HCEC 1CT (cell line): ENCODE data around the gene XPOT.
A peak's percentile ranks its signal among the peaks of the same experiment; 100 is the strongest.
"Not testable (repeated sequence)": the region's sequence is repeated elsewhere in the genome, so short reads cannot be mapped to it uniquely, and the experiment has no call there.

Experiments
- DNase-seq: peaks from one replicate; pipeline ENCODE4 v3.0.0-alpha.2; 2017

XPOT gene, protein sequence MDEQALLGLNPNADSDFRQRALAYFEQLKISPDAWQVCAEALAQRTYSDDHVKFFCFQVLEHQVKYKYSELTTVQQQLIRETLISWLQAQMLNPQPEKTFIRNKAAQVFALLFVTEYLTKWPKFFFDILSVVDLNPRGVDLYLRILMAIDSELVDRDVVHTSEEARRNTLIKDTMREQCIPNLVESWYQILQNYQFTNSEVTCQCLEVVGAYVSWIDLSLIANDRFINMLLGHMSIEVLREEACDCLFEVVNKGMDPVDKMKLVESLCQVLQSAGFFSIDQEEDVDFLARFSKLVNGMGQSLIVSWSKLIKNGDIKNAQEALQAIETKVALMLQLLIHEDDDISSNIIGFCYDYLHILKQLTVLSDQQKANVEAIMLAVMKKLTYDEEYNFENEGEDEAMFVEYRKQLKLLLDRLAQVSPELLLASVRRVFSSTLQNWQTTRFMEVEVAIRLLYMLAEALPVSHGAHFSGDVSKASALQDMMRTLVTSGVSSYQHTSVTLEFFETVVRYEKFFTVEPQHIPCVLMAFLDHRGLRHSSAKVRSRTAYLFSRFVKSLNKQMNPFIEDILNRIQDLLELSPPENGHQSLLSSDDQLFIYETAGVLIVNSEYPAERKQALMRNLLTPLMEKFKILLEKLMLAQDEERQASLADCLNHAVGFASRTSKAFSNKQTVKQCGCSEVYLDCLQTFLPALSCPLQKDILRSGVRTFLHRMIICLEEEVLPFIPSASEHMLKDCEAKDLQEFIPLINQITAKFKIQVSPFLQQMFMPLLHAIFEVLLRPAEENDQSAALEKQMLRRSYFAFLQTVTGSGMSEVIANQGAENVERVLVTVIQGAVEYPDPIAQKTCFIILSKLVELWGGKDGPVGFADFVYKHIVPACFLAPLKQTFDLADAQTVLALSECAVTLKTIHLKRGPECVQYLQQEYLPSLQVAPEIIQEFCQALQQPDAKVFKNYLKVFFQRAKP

DNA sequence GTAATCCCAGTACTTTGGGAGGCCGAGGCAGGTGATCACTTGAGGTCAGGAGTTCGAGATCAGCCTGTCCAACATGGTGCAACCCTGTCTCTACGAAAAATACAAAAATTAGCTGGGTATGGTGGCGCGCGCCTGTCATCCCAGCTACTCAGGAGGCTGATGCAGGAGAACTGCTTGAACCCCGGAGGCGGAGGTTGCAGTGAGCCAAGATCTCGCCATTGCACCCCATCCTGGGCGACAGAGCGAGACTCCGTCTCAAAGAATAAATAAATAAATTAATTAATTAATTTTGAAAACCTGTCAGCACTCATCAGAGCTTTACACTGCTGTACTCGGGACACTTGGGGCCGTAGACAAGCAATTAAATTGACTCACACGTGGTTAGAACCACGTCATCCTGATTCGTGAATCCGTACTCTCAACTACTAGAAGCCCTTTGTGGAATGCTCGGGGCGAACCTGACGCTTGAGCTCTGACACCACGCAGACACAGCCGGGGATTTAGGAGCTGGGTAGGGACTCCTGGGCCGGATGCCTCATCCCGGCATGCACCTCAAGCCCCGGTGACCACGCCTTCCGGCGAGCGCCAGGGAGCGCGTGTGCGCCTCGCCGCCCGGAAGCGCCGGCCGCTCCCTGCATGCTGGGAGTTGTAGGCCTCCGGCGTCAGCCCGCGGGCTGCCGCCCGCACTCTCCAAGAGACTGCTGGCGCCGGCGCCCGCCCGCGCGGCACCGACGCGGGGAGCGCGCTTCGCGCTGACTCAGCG is at the start of gene XPOT:
Gene XPOT, plus strand, starts transcription at position 686 of the 763 bp plus-strand sequence. CDS start 5,644 bp downstream, outside the sequence.
- peak; percentile 98 for DNase-seq

DNA sequence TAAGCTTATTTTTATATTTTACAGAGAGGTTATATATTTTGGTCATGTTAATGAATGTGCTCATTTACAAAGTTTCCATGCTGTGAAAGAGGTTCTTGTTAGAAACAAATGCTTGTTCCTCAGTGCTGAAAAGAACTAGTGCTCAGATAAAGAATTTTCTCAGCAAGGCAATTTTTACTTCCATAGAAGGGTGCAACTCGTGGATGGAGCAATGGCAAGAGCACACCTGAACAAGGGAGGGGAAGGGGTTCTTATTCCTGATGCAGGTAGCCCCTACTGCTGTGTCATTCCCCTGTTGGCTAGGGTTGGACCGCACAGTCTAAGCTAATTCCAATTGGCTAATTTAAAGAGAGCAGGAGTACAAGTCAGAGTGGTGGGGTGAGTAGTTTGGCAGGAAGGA is 48.0 kb upstream of the XPOT start:
- DNase-seq, result not testable (repeated sequence)

DNA sequence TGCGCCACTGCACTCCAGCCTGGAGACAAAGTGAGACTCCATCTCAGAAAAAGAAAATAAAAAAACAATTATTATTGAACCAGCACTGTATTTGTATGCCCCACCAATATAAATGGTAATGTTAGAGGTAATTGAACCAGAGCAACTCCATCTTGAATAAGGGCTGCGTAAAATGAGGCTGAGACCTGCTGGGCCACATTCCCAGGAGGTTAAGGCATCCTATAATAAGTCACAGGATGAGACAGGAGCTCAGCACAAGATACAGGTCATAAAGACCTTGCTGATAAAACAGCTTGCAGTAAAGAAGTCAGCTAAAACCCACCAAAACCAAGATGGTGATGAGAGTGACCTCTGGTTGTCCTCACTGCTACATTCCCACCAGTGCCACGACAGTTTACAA is 43.0 kb upstream of the XPOT start:
- not testable (repeated sequence) for DNase-seq

DNA sequence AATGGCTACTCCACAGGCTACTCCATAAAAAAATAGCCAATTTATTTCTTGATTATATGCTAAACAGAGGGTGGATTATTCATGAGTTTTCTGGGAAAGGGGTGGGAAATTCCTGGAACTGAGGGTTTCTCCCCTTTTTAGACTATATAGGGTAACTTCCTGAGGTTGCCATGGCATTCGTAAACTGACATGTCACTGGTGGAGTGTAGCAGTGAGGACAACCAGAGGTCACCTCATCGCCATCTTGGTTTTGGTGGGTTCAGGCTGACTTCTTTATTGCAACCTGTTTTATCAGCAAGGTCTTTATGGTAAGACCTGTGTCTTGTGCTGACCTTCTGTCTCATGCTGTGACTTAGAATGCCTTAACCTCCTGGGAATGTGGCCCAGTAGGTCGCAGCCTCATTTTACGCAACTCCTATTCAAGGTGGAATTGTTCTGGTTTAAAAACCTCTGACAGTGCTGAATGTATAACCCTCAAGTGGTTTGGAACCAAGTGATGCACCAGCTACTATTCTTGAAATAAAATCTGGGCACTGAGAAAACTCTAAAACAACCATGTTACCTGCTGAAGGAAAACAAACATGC is 41.4 kb upstream of the XPOT start:
- no peak for DNase-seq

DNA sequence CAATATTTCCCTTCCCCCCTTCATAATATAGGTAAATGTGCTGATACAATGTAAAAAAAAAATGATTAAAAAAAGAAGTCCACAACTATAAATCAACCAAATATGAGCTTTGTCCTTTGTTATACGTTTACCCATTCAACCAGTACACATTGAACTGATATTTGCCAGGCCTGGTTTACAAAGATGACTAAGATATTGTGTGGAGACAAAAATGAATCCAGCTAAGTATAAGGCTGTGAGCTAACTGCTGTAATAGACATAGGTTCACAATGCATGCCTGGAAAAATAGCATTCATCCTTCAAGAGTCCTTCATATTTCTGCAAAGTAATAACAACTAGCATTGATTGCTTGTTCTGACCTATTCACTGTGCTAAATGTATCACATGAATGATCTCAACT is 20.5 kb upstream of the XPOT start:
- no peak for DNase-seq

DNA sequence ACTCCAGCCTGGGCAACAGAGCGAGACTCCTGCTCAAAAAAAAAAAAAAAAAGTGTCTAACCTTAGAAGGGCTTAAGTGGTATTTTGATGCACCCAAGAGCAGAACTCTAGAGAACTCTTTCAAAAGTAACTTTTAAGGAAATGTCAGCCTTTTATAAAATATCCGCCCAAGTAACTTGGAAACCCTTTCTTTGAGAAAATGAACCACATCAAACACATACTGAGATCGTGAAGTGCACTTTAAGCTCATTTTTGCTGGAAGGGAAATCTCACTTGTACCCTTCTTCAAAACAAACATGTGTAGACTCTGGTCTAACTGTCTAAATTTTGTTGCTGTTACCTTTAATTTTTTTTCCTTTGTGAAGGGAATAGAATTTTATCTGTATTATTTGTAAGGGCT is 19.2 kb upstream of the XPOT start:
- DNase-seq, result no peak

DNA sequence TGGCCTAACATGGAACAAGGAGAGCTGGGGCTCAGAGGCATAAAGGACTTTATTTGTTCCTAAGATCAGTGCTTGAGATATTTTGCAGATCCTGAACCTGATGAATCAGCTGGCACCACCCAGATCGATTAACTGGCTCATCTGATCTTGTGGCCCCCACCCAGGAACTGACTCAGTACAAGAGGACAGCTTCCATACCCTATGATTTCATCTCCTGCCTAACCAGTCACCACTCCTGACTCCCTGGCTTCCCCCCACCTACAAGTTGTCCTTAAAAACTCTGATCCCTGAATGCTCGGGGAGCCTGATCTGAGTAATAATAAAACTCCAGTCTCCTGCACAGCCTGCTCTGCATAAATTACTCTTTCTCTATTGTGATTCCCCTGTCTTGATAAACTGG is 18.7 kb upstream of the XPOT start:
- peak; percentile 61 for DNase-seq

DNA sequence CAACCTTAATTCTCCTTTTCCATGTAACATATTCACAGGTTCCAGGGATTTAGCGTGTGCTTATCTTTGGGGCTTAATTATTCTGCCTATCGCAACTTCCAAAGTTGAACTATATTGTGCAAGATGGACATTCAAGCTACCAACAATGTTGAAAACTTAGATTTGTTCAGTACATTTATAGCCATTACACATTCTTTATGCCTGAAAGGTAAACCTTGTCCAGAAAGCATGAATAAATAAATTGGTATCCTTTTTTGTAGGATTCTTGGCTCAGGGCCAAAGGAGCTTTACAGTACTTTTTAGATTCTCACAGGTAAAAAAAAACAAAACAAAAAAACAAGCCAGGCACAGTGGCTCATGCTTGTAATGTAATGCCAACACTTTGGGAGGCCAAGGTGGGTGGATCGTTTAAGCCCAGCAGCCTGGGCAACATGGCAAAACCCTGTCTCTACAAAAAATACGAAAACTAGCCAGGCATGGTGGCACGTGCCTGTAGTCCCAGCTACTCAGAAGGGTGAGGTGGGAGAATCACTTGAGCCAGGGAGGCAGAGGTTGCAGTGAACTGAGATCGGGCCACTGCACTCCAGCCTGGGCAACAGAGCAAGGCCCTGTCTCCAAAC is 16.9 kb upstream of the XPOT start:
- DNase-seq, result no peak

DNA sequence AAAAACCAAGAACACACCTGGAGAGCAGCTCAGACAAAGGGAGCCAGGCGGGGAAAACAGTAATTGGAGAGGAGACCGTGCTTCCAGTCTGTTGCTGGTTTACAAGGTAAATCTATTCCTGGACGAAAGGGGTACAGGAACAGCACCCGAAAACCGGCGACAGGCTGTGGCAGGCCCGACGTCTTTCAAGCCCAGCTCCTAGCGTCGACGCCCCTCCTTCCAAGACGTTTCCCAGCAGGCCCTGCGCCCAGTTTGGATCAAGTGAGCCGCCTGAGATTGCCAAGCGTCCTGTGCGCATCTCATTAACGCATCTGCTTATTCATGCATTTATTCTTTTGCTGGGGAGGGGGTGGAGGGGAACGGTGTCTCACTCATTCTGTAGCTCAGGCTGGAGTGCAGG is 15.0 kb upstream of the XPOT start:
- no peak for DNase-seq

DNA sequence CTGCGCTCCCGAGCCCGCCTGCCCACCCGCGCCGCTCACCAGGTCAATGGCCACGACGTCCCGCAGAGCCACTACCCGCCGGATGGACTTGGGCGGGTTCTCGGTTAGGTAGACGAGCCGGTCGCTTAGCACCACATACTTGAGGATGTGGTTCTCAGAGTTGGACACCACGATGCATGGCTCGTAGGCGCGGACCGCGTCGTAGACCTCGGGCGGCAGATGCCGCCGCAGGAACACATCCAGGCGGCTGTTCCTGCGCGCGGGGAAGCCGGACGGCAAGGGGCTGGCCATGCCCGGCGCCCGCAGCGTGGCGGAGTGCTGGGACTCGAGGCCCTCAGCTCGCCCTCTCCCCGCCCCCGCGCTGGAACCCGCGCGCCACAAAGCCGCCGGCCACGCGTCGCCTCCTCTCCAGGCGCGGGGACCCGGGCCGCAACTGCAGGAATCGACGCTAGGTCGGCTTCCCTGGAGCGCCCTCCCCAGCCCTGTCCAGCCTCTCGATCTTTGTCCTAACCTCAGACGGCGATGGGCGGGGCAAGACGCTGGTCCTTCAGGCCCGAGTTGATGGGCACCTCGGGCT is 13.8 kb upstream of the XPOT start, which contains the start of gene C12orf56:
Gene C12orf56, minus strand, starts transcription at position 484 of the 577 bp plus-strand sequence. Its CDS starts 193 bp downstream, at position 291.
- DNase-seq, result no peak

DNA sequence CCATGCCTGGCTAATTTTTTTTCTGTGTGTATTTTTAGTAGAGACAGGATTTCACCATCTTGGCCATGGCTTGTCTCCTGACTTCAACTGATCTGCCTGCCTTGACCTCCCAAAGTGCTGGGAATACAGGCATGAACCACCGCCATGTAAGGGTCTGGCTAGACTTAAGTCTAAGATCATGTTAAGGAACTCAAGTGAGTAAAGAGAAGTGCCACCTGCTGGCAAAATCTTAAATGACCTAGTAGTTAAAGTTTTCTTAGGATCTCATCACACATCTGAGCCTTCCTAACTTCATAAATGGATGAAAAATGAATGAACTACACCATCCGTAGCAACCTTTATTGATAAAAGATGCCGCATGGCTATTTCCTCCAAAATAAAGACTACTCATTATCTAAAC is 12.0 kb upstream of the XPOT start:
- DNase-seq, result peak; percentile 41

DNA sequence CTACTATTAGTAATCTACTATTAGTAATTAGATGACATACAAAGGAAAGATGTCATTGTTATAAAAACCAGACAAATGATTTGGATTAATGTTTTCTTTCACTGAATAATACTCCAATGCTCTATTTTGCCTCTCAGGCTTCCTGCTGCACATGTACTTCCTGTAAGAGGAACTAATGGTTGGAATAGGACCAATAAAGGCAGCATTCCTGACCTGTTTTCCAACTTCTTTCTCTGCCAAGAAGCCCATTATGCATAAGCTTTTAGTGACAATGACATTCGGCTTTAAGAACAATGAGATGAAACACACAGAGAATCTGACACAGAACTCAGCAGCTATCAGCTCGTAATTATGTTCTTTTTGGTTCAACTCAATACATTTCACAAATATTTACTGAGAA is 8.5 kb upstream of the XPOT start:
- DNase-seq, result no peak

DNA sequence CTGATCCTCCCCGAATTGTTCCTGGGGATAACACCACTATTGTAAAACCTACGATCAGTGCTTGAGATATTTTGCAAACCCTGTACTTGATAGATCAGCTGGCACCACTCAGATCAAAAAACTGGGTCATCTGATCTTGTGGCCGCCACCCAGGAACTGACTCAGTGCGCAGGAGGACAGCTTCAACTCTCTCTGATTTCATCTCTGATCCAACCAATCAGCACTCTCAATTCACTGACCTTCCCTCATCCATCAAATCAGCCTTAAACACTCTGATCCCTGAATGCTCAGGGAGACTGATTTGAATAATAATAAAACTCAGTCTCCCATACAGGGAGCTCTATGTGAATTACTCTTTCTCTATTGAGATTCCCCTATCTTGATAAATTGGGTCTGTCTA is 4.2 kb upstream of the XPOT start:
- DNase-seq, result peak; percentile 86

DNA sequence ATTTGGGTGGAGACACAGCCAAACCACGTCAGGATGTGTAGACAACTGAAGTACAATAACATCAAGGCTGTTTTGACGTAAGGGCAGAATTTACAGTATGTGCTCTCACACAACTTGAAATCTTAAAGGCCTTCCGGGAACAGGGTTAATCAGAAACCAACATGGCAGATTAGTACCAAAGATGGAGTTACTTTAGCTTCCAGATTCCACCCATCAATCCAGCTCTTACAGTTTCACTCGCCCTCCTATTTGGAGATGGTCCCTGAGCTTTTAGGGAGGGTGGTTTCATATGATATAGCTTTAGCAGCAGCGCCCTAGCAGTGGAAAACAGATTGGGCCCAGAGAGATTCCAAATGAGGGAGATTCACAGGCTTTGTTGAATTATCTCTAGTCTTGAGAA is 2.0 kb upstream of the XPOT start:
- no peak for DNase-seq

DNA sequence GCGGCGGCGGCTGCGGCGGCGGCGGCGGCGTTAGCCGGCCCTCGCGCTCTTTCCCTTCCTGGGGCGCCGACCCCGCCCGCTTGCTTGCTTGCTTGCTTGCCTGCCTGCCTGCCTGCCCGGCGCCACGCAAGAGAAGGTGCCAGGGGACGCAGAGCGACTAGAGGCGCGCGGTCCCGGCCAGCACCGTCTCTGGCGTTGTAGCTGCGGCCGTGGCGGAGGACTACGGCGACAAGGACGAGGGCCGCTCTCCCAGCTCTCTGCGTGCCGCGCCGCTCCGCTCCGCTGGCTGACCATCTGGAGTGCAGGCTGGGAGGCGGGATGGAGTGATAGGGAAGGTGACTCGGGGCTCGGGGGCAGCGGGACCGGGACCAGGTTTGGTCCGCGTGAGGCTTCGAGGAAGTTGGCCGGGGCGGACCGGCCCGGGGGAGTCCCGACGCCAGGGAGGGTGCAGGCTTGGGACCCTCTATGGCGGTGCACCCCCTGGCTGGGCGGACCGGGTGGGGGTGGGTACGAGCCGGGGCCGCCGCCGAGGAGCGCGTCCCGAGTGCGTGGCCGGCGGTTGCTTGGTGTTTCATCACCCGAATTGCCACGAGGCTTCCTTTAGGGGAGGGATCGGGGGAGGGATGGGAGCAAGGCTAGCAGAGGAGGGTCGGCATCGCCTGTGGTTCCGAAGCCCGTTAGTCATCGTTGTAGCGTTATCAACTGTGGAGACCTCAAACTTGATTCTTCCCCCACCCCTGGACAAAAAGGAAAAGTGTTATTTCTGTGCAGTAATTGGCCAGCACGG is 471 bp downstream of the XPOT start:
- peak; percentile 64 for DNase-seq

DNA sequence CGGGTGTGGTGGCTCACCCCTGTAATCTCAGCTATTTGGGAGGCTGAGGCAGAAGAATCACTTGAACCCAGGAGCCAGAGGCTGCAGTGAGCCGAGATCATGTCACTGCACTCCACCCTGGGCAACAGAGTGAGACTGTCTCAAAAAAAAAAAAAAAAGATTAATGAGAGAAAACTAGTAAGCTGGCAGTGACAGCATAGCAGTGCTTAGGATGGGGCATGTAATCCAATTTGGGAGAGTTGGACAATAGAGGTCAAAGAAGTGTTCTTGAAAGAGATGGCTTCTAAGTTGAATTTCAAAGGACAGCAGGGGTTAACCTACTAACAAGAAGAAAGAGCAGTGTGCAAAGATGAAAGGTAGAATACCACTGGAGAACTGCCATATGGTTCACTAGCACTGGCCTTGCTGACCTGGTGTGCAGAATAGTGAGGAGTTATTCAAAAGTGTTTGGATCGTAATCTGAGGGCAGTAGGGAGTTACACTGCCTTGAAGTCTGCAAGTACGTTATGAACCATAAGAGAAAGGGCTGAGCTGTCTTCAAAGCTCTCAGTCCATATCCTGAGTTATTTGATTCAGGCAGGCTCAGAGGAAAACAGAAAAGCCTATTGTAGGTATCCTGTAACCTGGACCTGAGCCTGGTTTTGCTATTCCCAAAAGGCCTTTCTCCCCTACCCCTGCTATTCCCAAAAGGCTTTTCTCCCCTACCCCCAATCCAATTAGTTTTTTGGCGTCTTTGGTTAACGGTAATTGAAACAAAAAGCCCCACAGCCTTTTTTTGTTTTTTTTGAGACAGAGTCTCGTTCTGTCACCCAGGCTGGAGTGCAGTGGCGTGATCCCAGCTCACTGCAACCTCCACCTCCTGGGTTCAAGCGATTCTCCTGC is 3.4 kb downstream of the XPOT start:
- no peak for DNase-seq

DNA sequence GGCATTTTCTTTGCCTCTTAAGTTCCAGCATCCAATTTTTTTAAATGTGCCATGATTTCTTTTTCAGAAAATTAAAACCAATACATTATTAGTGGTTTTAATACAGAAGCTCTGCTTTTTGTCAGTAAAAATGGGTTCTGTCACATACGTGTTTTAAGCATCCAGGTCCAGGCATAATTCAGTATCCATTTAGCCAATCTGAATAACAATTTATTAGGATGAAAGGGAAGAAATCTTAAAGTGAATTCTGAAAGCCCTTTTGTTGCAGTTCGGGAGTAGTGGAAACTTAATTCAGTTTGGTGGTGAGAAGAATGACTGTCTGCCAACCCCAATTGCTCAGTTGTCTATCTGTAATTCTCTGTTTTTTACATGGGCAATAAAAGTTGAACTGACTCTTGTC is 7.2 kb downstream of the XPOT start:
- no peak for DNase-seq

DNA sequence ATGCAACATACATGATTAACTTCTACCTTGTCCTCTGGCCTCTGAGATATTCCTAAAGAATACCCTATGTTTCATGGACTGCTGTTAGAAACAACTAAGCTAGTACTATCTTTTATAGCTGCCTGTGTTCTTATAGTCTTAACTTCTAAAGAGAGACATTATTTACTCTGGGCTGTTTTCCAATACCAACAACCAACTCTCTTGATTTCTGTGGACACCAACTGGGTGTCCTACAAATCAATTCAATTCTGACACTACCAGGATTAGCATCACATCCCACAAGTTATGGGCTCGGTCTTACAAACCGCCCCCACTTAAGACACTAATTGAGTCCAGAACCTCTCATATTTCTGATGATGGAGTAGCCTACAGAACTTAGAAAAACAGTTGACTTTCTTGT is 8.3 kb downstream of the XPOT start:
- DNase-seq, result no peak

DNA sequence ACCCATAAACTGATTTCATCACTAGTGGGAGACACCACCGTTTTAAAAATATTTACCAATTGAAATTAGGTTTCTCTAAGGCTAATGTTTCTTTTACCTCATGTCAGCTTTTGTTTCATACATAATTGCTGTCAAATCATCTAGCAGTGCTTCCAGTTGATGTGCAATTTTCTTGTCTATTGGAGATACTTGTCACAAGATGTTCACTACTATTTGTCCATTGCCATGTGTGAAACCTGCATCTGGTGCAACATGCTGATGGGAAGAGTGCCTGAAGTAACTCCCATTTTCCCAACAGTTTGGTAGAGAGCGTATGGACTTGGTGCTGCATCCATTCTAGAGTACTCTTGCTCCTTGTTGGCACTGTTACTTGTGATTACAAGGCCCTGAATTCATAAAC is 9.7 kb downstream of the XPOT start:
- DNase-seq, result no peak

DNA sequence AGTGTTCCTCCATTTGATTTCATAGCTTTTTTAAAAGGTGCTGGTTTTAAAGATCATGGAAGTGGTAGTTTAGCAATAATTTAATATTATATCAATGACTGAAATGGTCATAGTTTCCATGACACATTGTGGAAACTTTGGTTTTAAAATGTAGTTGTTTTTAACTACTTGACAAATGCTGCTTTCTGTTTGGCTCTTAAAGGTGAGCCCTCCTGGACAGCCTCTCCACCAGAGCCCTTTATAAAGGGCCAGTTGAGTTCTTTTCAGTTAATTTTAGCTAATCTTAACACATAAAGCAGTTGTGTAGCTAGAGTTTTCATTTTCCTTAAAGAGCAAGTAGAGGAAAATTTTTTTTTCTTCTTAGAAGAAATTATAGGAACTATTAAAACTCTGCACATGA is 14.0 kb downstream of the XPOT start:
- DNase-seq, result no peak
